Pulmonary artery endothelial cell (primary cell): Measurements from ENCODE around the gene SF3B1. TPM values are rescaled to one million over a fixed set of nuclear protein-coding genes. Genes with fewer than 3 reads are reported as not detected.
"Not testable (repeated sequence)": the region's sequence is repeated elsewhere in the genome, so short reads cannot be mapped to it uniquely, and the experiment has no call there.

Experiments used
- DNase-seq: peaks from one replicate; pipeline ENCODE4 v3.0.0-alpha.2; 2011; ENCODE audit warnings: low read depth, low spot score
- total RNA-seq: library from RNA; depleted of rRNA; stranded (reverse); fragments of >200 nt; gene quantifications from 2 replicates; pipeline ENCODE4 v1.2.3, GENCODE V29; 2014

The SF3B1 gene
- total RNA-seq, 1 donor from 2014 or later: 162 TPM

- no peak for DNase-seq
Measured at GRCh38 chr2:197437380-197437779, 2.6 kb upstream of the SF3B1 start.

- no peak for DNase-seq
Measured at GRCh38 chr2:197435598-197436420, 981 bp upstream of the SF3B1 start.

- DNase-seq: no peak
Measured at GRCh38 chr2:197433780-197434438, 919 bp downstream of the SF3B1 start.

- DNase-seq: not testable (repeated sequence)
Measured at GRCh38 chr2:197432527-197432926, 2.3 kb downstream of the SF3B1 start.

GRCh38 chr2:197431858-197432257, 3.0 kb downstream of the SF3B1 start:
- DNase-seq: no peak

GRCh38 chr2:197427986-197428385, 6.8 kb downstream of the SF3B1 start:
- no peak for DNase-seq

GRCh38 chr2:197426723-197427603, 7.9 kb downstream of the SF3B1 start:
- no peak for DNase-seq

- no peak for DNase-seq
Measured at GRCh38 chr2:197425550-197425949, 9.3 kb downstream of the SF3B1 start.

GRCh38 chr2:197423307-197423706, 11.5 kb downstream of the SF3B1 start:
- no peak for DNase-seq

- DNase-seq: no peak
Measured at GRCh38 chr2:197419438-197419837, 15.4 kb downstream of the SF3B1 start.

- no peak for DNase-seq
Measured at GRCh38 chr2:197416268-197416667, 18.6 kb downstream of the SF3B1 start.

- no peak for DNase-seq
Measured at GRCh38 chr2:197414515-197414914, 20.3 kb downstream of the SF3B1 start.

GRCh38 chr2:197414039-197414438, 20.8 kb downstream of the SF3B1 start:
- no peak for DNase-seq

GRCh38 chr2:197405582-197405981, 29.2 kb downstream of the SF3B1 start:
- no peak for DNase-seq

GRCh38 chr2:197399887-197400540, 34.8 kb downstream of the SF3B1 start:
- no peak for DNase-seq

GRCh38 chr2:197398913-197399312, 35.9 kb downstream of the SF3B1 start:
- no peak for DNase-seq

- no peak for DNase-seq
Measured at GRCh38 chr2:197391220-197391717, 43.6 kb downstream of the SF3B1 start.

GRCh38 chr2:197388866-197389587, 45.8 kb downstream of the SF3B1 start:
- DNase-seq: no peak

- no peak for DNase-seq
Measured at GRCh38 chr2:197387179-197387578, 47.6 kb downstream of the SF3B1 start.

GRCh38 chr2:197386242-197386641, 48.6 kb downstream of the SF3B1 start:
- no peak for DNase-seq
